ENCODE data around the gene C19orf38.

C19orf38 gene

GRCh38 chr19:10848230-10848856, at the start of gene C19orf38:
C19orf38 (plus strand) TSS chr19:10848415; CDS start chr19:10848509, 94 bp downstream.
- DNase-seq (ENCODE audit: low spot score): no peak

DNA sequence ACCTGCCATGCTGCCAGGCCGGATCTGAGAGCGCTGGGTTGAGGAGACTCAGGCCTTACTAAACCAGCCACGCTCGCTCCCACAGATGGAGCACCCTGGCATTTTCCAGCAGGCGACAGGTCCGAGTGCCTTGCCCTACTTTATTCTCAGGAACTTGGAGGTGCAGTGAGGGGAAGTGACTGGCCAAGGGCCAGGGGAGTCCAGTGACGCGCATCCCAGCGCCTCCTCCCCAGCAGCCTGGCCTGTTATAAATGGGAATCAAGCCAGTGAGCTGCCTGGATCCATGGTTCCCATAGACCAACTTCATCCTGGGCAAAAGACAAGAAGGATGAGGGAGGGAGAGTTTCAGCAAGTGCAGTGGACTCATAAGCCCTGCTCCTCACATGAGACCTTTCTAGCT, 47.7 kb upstream of the C19orf38 start:
- no peak for DNase-seq (ENCODE audit: low spot score)

GRCh38 chr19:10802479-10802878, 45.7 kb upstream of the C19orf38 start:
- no peak for DNase-seq (ENCODE audit: low spot score)

- no peak for DNase-seq (ENCODE audit: low spot score)
Observed at GRCh38 chr19:10803252-10803651, 45.0 kb upstream of the C19orf38 start.

DNA sequence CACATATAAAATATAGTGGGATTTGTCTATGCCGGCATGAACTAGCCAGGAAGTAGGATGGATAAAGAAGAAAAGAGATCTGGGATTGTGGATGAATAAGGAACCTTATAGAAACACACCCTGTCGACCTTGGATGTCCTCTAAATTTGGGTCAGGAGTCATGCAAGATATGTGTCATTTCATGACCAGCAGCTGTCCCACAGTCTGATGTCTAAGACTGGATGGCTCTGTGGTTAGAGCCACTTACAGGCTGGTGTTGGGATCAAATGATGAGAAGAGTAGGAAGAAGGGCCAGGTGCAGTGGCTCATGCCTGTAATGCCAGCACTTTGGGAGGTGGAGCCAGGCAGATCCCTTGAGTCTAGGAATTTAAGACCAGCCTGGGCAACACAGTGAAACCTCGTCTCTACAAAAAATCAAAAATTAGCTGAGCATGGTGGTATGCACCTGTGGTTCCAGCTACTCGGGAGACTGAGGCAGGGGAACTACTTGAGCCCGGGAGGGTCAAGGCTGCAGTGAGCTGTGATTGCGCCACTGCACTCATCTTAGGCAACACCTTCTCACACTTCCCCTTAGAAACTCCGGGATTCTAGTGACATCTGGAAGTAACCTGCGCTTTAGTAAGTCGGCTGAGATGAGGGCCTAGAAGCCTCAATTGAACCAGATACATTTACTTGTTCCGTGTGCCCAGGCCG, 43.0 kb upstream of the C19orf38 start:
- DNase-seq (ENCODE audit: low spot score): no peak

DNA sequence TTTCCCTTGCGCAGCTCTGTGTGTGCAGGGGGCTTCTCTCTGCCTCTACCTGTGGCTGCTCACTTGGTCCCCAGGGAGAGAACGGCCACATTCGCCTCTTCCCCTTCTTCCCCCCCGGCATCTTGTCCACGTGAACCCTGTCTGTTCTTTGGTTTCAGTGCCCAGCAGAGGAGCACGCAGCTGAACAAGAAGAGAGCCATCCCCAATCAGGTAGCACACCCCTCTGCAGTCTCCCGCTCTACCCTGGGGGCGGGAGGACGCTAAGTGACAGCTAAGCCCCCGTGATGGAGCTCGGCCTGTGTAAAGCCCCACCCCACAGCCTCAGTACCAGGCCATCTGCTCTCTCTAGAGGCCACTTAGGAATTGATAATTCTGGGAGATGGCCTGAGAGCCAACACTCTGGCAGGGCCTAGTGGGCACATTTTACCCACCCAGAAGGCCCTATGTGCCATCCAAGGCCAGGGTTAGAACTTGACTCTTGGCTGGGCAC, 42.4 kb upstream of the C19orf38 start:
- no peak for DNase-seq (ENCODE audit: low spot score)

DNA sequence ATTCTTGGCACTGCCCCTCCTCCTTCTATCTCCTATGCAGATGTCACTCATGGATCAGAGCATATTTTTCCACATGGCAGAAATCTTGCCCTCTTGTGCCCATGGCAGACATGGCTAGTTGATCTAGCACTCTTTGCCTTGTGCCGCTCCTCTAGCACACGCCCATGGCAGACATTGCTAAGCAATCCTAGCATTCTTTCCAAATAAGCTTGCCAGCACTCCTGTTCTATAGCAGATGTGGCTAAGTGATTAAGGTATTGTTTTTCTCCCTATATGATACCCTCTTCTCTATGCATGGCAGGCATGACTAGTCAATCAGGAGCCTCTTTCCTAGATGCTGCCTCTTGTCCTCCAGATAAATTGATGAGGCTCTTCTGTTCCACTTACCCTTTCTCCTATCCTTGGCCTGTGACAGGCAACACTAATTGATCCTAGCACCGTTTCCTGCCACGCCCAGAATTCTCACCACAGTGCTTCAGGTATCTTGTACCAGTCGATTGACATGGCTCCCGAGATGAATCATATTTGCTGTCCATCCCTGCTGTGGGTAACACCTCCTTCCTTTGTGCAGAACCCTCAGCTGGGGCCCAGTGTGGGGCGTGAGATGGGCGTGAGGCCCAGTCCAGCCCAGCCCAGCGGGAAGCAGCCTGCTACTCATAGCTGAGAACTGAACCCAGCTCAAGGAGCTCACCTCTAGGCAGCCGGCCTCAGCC, 39.1 kb upstream of the C19orf38 start:
- no peak for DNase-seq (ENCODE audit: low spot score)

DNA sequence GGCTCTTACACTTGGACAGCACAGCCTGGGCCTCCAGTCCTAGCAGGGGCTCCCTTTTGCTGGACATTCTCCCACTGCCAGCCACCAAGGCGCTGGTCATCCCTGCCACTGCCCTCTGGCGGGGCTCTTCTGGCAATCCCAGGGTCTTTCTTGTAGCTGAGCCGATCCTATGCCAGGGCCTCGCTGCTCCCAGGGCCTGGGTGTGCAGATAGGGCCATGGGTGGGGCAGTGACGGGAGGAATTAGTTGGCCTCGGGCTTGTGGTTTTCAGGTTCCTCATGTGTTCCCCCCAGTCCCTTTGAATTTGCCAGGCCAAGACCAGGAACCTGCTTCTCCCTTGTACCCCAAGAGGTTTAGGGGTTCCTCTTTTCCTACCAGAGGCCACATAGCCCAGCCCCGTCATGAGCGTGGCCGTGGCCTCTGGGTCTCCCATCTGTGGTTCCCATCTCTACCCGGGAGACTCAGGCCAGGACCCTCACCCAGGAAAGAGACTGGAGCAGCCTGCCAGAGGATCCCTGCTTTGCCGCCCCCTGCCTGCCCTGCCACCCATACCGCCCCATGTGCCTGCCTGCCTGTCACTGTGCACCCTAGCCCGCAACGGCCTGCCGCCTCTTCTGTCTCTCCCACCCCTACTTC, 38.4 kb upstream of the C19orf38 start:
- DNase-seq (ENCODE audit: low spot score): no peak

- no peak for DNase-seq (ENCODE audit: low spot score)
Observed at GRCh38 chr19:10811391-10812111, 36.7 kb upstream of the C19orf38 start.

DNA sequence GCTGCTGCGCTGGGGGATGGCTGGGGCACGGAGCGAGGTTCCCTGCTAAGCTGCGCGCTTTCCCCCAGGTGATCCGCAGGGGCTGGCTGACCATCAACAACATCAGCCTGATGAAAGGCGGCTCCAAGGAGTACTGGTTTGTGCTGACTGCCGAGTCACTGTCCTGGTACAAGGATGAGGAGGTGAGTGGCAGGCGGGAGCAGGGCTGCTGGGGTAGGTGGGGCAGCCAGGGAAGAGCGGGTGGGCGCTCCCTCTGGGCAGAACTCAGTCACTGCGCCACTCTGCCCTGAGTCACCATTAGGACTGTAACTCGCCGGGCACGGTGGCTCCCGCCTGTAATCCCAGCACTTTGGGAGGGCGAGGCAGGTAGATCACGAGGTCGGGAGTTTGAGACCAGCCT, 36.0 kb upstream of the C19orf38 start:
- no peak for DNase-seq (ENCODE audit: low spot score)

GRCh38 chr19:10812902-10813404, 35.3 kb upstream of the C19orf38 start:
- DNase-seq (ENCODE audit: low spot score): no peak

DNA sequence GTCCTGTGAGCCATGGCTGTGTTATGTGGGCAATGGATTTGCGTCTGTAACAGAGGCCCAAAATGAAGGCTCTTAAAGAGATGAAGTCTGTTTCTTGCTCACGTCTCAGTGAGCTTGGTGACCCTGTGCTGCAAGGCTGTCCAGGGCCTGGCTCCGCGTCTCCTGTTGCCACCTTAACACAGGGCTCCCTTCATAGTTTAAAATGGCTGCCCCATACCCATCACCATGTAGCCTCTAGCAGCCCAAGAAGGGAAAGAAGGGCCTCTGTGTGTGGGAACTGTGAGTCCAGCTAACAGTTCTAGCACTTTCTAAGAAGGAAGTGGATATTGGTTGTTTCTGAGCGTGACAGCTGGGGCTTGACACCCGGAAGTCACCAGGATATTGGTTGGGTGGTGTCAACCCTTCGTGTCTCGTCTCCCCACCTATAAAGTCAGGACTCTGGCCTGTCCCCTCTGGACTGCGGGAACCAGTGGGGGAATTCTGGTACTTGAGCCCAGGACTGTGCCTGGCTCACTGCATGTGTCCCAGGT, 33.1 kb upstream of the C19orf38 start:
- no peak for DNase-seq (ENCODE audit: low spot score)

- no peak for DNase-seq (ENCODE audit: low spot score)
Observed at GRCh38 chr19:10815969-10816644, 32.1 kb upstream of the C19orf38 start.

- no peak for DNase-seq (ENCODE audit: low spot score)
Observed at GRCh38 chr19:10816691-10817090, 31.5 kb upstream of the C19orf38 start.

DNA sequence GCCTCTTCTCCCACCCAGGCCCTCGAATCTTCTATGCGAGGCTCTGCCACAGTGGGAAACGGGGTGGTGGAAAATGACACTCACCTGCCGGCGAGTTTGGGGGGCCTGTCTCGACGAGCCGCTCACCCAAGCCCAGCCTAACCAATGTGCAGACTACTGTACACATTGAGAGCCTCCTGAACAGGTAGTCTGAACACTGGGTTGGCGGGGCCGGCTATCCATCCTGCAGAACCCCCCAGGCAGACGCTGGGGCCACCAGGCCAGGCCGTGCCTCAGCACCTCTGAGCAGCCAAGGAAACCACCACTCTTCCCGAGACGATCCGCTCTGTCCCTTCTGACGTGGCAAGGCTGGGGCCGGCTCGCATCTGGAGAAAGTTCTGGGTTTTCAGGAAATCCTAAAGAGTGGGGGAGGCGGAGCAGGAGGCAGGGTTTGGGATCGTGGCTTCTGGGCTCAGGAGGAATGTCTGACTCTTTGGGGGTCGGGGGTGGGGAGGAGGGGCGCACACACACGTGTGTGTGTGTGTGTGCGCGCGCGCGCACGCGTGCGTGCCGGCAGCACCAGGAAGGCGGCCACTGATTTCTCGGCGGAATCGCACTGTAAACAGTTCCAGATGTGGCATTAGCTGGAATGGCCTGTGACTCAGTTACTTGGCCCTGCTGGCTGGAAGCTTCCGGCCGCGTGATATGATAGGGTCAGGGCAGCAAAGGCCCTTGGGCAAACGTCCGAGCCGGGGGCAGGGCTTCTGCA, 30.8 kb upstream of the C19orf38 start:
- DNase-seq (ENCODE audit: low spot score): no peak

GRCh38 chr19:10818301-10819123, 29.7 kb upstream of the C19orf38 start:
- DNase-seq (ENCODE audit: low spot score): no peak

DNA sequence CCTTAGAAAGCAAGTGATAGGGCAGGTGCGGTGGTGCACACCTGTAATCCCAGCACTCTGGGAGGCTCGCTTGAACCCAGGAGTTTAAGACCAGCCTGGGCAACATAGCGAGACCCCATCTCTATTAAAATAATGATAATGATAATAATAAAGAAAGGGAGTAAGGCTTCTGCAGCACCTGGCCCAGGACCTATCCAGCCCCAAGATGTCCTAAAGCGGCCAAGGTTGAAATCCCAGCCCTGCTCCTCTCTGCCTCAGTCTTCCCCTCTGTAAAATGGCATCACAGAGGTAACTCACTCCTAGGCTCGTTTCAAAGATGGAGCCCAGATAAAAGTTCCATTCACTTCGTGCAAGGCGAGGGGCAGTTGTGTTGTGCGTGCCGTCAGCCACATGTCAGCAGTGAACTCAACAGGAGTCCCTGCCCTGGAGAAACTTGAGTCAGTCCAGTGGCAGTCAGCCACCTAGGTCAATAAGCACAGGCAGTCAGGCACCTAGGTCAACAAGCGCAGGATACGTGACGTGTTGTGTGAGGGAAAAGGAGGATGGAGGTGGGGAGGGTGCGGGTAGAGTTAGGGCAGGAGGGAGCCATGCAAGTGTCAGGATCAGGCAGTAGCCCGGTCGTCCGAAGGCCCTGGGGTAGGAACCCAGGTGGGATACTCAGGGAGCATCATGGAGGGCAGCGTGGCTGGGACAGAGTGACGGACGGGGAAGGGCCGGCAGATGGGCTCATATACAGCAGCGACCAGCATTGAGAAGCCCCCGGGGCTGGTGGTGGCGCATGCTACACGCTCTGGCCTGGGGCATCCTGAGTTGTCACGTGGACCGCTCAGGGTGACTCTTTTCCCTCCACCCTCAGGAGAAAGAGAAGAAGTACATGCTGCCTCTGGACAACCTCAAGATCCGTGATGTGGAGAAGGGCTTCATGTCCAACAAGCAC, 28.8 kb upstream of the C19orf38 start:
- DNase-seq (ENCODE audit: low spot score): no peak

DNA sequence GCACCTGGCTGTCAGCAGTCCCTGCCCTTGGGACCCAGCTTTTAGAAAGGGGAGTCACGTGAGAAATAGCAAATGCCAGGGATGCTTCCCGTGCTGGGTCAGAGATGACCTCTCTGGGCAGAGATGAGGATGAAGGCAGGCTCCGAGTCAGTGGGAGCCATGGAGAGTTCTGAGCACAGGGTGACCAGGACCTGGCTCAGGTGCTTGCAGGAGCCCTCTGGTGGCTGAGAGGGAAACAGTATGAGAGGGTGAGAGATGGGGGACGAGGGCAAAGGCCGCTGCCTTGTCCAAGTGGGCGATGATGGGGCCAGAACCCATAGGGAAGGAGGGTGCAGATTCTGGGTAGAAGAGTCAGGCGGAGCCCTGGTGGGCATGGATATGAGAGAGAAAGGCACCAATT, 28.0 kb upstream of the C19orf38 start:
- DNase-seq (ENCODE audit: low spot score): no peak

All from COLO829 (cell line).